Muscle layer of duodenum (tissue), 2 donors: ENCODE data around the gene CYP2R1.

Source experiments
- H3K27ac ChIP-seq: one replicate; pipeline ENCODE4 v1.7.0; 2013; ENCODE audit warnings: mild to moderate bottlenecking, low read length
- H3K27me3 ChIP-seq: one replicate; pipeline ENCODE4 v1.7.0; 2013; ENCODE audit warnings: low read depth, mild to moderate bottlenecking, control low read depth, low read length
- H3K36me3 ChIP-seq, 2 donors: one replicate each; pipeline ENCODE4 v1.7.0; 2013; ENCODE audit warnings: low read length in 2 of 2, control low read depth in 1 of 2, mild to moderate bottlenecking in 1 of 2; ENCODE audit not compliant: insufficient read depth in 2 of 2, control insufficient read depth in 1 of 2
- H3K4me1 ChIP-seq, 2 donors: one replicate each; pipeline ENCODE4 v1.7.0; 2013; ENCODE audit warnings: low read length in 2 of 2, mild to moderate bottlenecking in 2 of 2, control low read depth in 1 of 2, moderate library complexity in 1 of 2; ENCODE audit not compliant: insufficient read depth in 2 of 2, control insufficient read depth in 1 of 2
- H3K4me3 ChIP-seq, 2 donors: one replicate each; pipeline ENCODE4 v1.7.0; 2013; ENCODE audit warnings: low read length in 2 of 2, low read depth in 1 of 2, mild to moderate bottlenecking in 1 of 2
- H3K9me3 ChIP-seq, 2 donors: one replicate each; pipeline ENCODE4 v1.7.0; 2013; ENCODE audit warnings: low read length in 2 of 2, control low read depth in 1 of 2, mild to moderate bottlenecking in 1 of 2; ENCODE audit not compliant: control insufficient read depth in 1 of 2
- donor health status: healthy.

The CYP2R1 gene

GRCh38 chr11:14860511-14860910 lies 31.5 kb downstream of the CYP2R1 start:
- no peak overlapping the region for H3K27ac ChIP-seq
- H3K9me3 ChIP-seq: no peaks in the 10 kb centered on the region
- no peak overlapping the region for H3K4me3 ChIP-seq
- no peaks in the 10 kb centered on the region for H3K27me3 ChIP-seq
- H3K36me3 ChIP-seq: no peaks in the 10 kb centered on the region
- H3K4me1 ChIP-seq: no peaks in the 10 kb centered on the region

DNA sequence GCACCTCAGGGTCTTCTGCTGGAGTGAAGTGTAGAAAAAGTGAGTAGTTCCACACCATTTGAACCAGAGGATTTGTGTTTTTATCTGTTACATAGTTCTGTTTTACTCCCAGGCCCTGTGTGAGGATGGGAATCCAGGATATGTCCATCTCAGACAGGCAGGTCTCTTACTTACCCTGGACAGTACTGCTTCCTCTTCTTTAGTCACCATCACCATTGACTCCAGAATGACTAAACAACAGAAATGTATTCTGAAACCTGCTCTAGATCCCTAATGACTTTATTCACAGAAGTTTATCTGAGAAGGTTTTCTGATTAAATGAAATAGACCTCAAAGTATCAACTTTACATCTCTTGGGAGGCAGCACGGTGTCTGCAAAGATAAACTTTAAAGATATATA lies 33.6 kb downstream of the CYP2R1 start:
- Histone ChIP-seq H3K9me3 (no peaks in the 10 kb centered on the region), H3K27me3 (no peaks in the 10 kb centered on the region), H3K4me3 (no peak overlapping the region), H3K27ac (no peak overlapping the region), H3K36me3 (no peaks in the 10 kb centered on the region), H3K4me1 (no peaks in the 10 kb centered on the region)

DNA sequence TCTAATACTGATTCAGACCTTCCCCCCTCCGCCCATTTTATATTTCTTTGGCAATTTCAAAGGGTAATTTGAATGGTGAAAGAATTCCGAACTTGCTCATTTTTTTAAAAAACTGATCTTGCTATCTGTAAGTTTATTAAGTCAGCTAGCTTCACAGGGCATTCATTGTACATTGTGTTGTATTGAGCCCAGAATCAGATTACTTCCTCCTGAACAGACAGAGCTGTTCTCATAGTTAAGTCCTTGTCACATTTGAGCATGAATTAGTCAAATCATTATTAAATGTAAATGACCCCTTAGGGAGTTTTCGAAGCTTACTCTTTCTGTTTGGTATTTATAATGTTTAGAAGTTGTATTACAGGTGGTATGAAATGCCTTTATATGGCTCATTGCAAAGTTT lies 34.4 kb downstream of the CYP2R1 start:
- Histone ChIP-seq H3K4me3 (no peak overlapping the region), H3K27ac (no peak overlapping the region), H3K9me3 (no peaks in the 10 kb centered on the region), H3K36me3 (no peaks in the 10 kb centered on the region), H3K27me3 (no peaks in the 10 kb centered on the region), H3K4me1 (no peaks in the 10 kb centered on the region)

DNA sequence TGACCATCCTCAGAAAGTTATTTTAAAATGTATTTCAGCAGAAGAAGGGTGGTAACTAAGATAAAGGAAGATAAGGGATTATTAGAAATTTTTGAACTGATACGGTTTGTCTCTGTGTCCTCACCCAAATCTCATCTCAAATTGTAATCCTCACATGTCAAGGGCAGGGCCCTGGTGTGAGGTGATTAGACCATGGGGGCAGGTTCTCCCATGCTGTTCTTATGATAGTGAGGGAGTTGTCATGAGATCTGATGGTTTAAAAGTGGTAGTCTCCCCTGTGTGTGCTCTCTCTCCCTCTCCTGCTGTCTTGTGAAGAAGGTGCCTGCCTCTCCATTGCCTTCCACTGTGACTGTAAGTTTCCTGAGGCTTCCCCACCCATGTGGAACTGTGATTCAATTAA lies 36.1 kb downstream of the CYP2R1 start:
- Histone ChIP-seq H3K36me3 (no peaks in the 10 kb centered on the region), H3K4me3 (no peak overlapping the region), H3K9me3 (no peaks in the 10 kb centered on the region), H3K4me1 (no peaks in the 10 kb centered on the region), H3K27me3 (no peaks in the 10 kb centered on the region), H3K27ac (no peak overlapping the region)

DNA sequence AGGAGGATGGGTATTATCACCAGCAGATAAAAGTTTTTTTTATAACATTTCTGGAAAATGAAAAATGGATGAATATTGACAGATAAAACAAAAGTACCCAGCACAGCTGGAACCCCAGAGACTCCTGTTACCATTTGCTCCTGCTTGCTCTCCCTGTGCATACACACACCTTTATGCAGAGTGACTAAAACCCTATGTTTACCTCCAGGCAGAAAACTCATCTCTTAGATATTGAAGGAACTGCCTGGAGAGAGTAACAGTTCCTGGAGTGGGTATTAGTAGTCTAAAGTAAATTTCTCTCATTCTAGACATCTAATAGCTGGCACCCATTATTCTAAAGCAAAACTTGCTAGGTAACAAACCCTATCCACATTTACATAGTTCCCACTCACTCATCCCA lies 38.0 kb downstream of the CYP2R1 start:
- Histone ChIP-seq H3K4me3 (no peak overlapping the region), H3K27me3 (no peaks in the 10 kb centered on the region), H3K27ac (no peak overlapping the region), H3K4me1 (no peaks in the 10 kb centered on the region), H3K36me3 (no peaks in the 10 kb centered on the region), H3K9me3 (no peaks in the 10 kb centered on the region)

DNA sequence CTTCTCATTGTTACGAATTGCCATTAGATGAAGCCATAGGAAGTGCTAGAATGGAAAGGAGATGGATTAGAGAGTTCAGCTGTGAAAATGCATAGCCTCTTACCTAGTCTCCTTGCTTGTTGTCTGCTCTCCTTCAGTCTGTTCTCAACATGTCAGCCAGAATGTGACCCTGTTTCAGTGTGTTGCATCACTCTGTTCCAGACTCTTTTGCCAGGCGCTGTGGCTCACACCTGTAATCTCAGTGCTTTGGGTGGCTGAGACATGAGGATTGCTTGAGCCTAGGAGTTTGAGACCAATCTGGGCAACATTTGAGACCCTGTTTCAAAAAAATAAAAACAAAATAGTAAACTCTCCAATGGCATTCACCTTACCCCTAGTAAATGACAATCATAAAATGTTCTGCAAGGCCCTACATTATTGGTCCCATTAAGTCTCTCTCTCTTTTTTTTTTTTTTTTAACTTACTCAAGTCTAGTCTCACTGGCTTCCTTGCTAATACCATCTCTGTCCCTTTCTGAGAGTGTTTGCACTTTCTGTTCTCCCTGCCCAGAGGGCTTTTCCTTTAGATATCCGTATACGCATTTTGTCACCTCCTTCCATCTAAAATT lies 39.4 kb downstream of the CYP2R1 start:
- H3K27ac ChIP-seq: no peak overlapping the region
- no peaks in the 10 kb centered on the region for H3K27me3 ChIP-seq
- no peaks in the 10 kb centered on the region for H3K36me3 ChIP-seq
- no peak overlapping the region for H3K4me3 ChIP-seq
- H3K4me1 ChIP-seq: no peaks in the 10 kb centered on the region
- H3K9me3 ChIP-seq: no peaks in the 10 kb centered on the region

- no peaks in the 10 kb centered on the region for H3K27me3 ChIP-seq
- H3K9me3 ChIP-seq: no peaks in the 10 kb centered on the region
- no peaks in the 10 kb centered on the region for H3K4me1 ChIP-seq
- no peak overlapping the region for H3K27ac ChIP-seq
- no peak overlapping the region for H3K4me3 ChIP-seq
- H3K36me3 ChIP-seq: no peaks in the 10 kb centered on the region
Observed at GRCh38 chr11:14842002-14842401, 50.0 kb downstream of the CYP2R1 start.

GRCh38 chr11:14835496-14836492 lies 56.2 kb downstream of the CYP2R1 start:
- Histone ChIP-seq H3K27me3 (no peaks in the 10 kb centered on the region), H3K9me3 (no peaks in the 10 kb centered on the region), H3K36me3 (no peaks in the 10 kb centered on the region), H3K4me3 (no peak overlapping the region), H3K4me1 (no peaks in the 10 kb centered on the region), H3K27ac (no peak overlapping the region)
